Subcutaneous adipose tissue (tissue), 4 donors: Measurements from ENCODE around the gene EXTL1. TPM values are rescaled to one million over a fixed set of nuclear protein-coding genes. Genes with fewer than 3 reads are reported as not detected.

Source experiments
- total RNA-seq, 4 donors: library from RNA; depleted of rRNA; stranded (reverse); fragments of >200 nt; gene quantifications; one replicate each; pipeline ENCODE4 v1.1.0, GENCODE V29; 2016
- TF ChIP-seq, protein P1 (sequence below): fragments of 450-650 bp; IDR thresholded peaks from one replicate; pipeline ENCODE4 v1.5.1; 2016; ENCODE audit warnings: low read depth, mild to moderate bottlenecking, control low read depth, antibody characterized with exemption, moderate library complexity

Gene EXTL1
- total RNA-seq, 4 donors from 2014 or later: not detected

DNA sequence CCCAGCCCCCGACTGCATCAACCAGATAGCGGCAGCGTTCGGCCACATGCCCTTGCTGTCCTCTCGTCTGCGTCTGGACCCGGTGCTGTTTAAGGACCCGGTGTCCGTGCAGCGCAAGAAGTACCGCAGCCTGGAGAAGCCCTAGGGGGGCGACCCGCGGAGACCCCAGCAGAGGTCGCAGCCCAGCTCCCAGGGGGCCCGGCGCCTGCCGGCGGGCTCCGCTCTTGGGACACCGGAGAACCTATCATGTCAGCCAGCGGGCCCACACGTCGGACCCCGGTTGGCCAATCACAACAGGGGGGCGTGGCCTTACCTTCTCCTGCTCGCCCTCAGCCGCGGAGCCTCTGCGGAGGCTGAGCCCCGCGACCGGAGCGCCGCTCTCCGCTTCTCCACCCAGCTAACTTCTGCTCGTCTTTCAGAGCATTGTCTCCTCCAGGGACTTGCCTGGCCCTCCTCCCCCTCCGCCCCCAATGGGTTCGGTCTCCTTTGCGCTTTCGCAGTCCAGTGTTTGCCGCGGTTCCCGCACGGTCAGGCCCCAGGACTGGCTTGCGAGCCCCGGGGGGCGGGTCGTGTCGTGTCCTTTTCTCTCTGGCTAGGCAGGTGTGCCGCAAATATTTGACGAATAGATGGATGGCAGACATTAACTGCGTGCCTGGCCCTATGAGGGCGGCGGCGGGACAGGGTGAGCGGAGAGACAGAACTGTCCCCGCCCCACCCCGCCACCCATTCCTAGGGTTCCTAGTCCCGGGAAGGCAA lies 13.8 kb downstream of the EXTL1 start:
- TF ChIP-seq, protein P1, sequence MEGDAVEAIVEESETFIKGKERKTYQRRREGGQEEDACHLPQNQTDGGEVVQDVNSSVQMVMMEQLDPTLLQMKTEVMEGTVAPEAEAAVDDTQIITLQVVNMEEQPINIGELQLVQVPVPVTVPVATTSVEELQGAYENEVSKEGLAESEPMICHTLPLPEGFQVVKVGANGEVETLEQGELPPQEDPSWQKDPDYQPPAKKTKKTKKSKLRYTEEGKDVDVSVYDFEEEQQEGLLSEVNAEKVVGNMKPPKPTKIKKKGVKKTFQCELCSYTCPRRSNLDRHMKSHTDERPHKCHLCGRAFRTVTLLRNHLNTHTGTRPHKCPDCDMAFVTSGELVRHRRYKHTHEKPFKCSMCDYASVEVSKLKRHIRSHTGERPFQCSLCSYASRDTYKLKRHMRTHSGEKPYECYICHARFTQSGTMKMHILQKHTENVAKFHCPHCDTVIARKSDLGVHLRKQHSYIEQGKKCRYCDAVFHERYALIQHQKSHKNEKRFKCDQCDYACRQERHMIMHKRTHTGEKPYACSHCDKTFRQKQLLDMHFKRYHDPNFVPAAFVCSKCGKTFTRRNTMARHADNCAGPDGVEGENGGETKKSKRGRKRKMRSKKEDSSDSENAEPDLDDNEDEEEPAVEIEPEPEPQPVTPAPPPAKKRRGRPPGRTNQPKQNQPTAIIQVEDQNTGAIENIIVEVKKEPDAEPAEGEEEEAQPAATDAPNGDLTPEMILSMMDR: no peak

DNA sequence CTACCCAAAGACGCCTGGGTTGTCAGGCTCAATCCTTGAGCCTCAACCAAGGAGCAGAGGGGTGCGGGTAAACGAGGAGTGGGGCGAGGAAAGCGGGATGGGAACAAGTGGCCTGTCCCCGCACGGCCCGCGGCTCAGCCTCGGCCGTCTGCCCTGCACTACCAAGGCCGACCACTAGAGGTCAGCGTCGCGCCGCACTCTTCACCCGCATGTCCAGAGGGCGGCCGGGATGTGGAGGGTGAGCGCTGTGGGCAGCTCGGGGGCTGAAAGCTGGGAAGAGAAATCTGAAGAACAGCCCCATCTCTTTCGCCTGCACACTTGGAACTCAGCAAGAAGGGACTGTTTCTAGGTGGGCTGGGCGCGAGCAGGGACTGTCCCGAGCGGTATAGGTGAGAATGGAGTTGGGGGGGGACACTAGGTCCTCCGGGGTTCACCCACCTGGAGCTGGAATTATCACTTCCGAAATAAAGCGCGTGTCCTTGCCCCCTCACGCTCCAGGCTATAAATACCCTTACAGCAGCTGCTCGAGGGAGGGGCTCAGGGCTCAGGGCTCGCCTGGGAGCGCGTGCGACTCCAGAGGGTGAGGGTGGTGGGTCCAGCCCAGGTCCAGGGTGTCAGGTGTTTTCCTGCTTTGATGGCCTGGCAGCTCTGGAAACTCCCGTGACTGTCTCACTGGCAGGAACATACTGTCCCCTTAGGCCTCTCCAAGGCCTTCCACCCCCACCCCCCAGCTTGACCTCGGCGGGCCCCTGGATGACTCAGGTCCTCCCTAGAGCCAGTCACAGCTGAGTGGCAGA lies 14.6 kb downstream of the EXTL1 start:
- TF ChIP-seq, protein P1: no peak

DNA sequence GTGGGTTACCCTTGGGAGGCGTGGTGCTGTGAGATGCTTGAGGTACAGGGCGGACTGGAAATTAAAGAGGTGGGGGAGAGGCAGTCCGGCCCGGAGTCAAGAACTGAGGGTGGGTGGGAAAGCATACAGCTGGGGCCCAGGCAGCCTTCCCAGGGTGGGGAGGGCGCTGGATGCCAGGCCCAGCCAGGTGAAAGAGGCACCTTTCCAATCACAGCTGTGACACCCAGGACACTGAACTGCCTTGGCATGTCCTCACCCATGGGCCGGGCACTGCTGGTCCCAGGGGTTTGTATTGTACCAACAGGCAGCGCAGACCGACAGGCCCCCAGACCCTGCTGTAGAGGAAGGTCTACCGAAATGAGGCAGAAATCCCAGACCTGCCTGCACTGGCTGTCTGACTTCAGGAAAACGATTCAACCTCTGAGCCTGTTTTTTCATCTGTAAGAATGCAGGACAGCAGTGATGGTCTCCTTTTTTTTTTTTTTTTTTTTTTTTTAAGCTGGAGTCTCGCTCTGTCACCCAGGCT lies 15.2 kb downstream of the EXTL1 start:
- TF ChIP-seq, protein P1: no peak

DNA sequence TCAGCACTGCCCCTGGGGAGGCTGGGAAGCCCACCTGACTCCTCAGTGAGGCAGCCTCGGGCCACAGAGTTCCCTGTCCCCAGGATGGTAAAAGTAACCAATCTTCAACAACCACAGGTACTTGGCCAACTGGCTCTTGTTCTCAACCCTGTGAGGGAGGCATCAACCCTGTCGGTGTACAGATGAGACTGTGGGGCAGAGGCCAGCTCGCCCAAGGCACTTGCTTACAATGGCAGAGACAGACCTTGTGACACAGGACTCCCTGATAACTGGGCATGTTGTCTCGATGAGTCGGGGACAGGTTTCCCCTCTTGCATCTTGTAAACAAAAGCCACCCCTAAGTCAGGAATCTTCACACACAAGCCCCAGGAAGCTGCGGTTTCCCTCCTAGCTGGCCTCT lies 16.3 kb downstream of the EXTL1 start:
- TF ChIP-seq, protein P1: no peak

DNA sequence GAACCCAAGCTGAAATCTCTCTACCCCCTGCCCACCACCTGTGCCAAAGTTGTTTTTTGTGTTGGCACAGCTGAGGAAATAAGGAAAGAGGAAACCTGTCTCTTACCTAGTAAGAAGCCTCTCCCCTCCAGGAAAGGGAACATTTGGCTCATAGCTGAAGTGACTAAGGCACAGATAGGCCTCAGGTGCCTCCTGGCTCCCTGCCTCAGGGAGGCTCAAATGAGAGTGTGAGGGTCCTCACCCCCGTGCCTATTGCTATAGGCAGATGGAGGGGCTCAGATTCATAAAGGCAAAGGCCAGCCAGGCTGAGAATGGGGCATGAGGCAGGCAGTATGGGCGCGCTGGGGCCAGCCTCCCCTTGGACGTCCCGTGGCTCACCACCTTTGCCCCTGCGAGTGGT lies 16.9 kb downstream of the EXTL1 start:
- TF ChIP-seq, protein P1: no peak

DNA sequence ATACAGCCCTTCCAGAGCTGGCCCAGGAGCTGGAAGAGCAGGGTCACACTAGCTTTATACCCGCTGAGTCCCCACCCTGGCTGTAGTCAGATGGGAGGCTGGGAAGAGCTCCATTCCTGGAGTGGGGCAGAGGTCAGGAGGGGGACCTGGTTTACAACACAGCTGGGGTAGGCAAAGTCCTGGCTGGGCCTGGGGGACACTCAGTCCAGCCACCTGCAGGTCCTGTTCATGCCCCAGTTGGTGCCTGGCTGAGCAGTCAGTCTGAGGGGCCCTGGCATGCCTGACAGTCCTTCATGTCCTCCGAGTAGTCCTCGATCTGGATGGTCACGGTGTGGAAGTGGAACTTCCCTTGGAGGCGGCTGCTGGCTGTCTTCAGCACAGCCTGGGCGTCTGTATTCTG lies 17.3 kb downstream of the EXTL1 start:
- TF ChIP-seq, protein P1: no peak

DNA sequence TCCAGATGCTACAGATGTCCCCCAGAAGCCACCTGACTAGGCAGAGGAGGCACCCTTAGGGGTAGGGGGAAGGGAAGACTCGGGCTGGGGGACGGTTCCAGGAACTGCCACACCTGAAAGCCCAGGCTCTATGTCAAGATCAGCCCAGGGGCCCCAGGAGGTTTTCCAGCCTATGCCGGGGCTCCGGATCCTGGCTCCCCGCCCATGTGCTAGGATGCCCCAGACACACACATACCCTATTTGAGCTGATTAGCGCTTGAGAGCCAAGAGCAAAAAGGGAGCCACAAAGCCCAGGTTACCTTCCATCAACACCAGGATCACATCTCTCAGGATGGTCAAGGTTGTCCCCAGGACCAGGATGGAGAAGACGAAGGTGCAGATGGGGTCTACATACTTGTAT lies 19.8 kb downstream of the EXTL1 start:
- TF ChIP-seq, protein P1: no peak
